HG02943 (cell line): Measurements from ENCODE around the gene PLK3.
"Not testable (repeated sequence)": the region's sequence is repeated elsewhere in the genome, so short reads cannot be mapped to it uniquely, and the experiment has no call there.

Source experiments
- ATAC-seq: cut with Tn5 transposase; IDR thresholded peaks from one replicate; pipeline ENCODE4 v1.9.1; 2021; ENCODE audit warnings: mild to moderate bottlenecking, low read depth, moderate library complexity; ENCODE audit not compliant: unreplicated experiment

Gene PLK3

GRCh38 chr1:44799770-44800584, at the start of gene PLK3:
Gene PLK3, plus strand, starts transcription at chr1:44800377. Its CDS starts 87 bp downstream, at chr1:44800464.
- ATAC-seq, result peak; percentile 72

- ATAC-seq, result no peak
Measured at GRCh38 chr1:44757420-44757819, 42.8 kb upstream of the PLK3 start.

- ATAC-seq, result no peak
Measured at GRCh38 chr1:44759077-44759476, 41.1 kb upstream of the PLK3 start.

- ATAC-seq, result no peak
Measured at GRCh38 chr1:44760876-44761275, 39.3 kb upstream of the PLK3 start.

- not testable (repeated sequence) for ATAC-seq
Measured at GRCh38 chr1:44766421-44766820, 33.8 kb upstream of the PLK3 start.

- ATAC-seq, result peak; percentile 64
Measured at GRCh38 chr1:44775078-44775929, 24.9 kb upstream of the PLK3 start, which contains the start of gene RPS8. Gene RPS8, plus strand, starts transcription at chr1:44775540. Its CDS starts 57 bp downstream, at chr1:44775597.

GRCh38 chr1:44775930-44776729, 24.0 kb upstream of the PLK3 start:
- ATAC-seq, result peak; percentile 19

- ATAC-seq, result no peak
Measured at GRCh38 chr1:44776730-44777068, 23.5 kb upstream of the PLK3 start.

GRCh38 chr1:44777547-44777946, 22.6 kb upstream of the PLK3 start:
- no peak for ATAC-seq

- no peak for ATAC-seq
Measured at GRCh38 chr1:44777969-44778635, 22.1 kb upstream of the PLK3 start.

GRCh38 chr1:44778705-44779576, 21.2 kb upstream of the PLK3 start:
- ATAC-seq, result no peak

- no peak for ATAC-seq
Measured at GRCh38 chr1:44780583-44781121, 19.5 kb upstream of the PLK3 start.

- no peak for ATAC-seq
Measured at GRCh38 chr1:44783697-44784093, 16.5 kb upstream of the PLK3 start.

GRCh38 chr1:44784094-44785028, 15.8 kb upstream of the PLK3 start:
- ATAC-seq, result no peak

- no peak for ATAC-seq
Measured at GRCh38 chr1:44785029-44785380, 15.2 kb upstream of the PLK3 start.

- ATAC-seq, result no peak
Measured at GRCh38 chr1:44785501-44786137, 14.6 kb upstream of the PLK3 start.

- ATAC-seq, result no peak
Measured at GRCh38 chr1:44786138-44786840, 13.9 kb upstream of the PLK3 start.
